Heart left ventricle (tissue), 16 donors: ENCODE measurements around the gene R3HDM2. TPM values are rescaled to one million over a fixed set of nuclear protein-coding genes. Genes with fewer than 3 reads are reported as not detected.

ENCODE experiments used
- ATAC-seq, 4 donors: fragments of 200-7000 bp; cut with Tn5 transposase; one replicate each; pipeline ENCODE4 v1.9.1; 2020 to 2022; ENCODE audit warnings: moderate library complexity in 4 of 4, mild to moderate bottlenecking in 3 of 4, moderate number of reproducible peaks in 1 of 4
- DNase-seq, 5 donors: peaks; one replicate each; pipeline ENCODE4 v3.0.0-alpha.2; 2020
- H3K27ac ChIP-seq, 12 donors: fragments of 200-600 bp; sonication (generic) in 4 of 12; one replicate each; pipeline versions ENCODE4 v1.5.0 to v1.8.0; 2016 to 2022; ENCODE audit warnings: mild to moderate bottlenecking in 2 of 12
- H3K27me3 ChIP-seq, 9 donors: fragments of 200-600 bp; sonication (generic) in 2 of 9; one replicate each; pipeline versions ENCODE4 v1.5.1 to v1.8.0; 2016 to 2022; ENCODE audit warnings: mild to moderate bottlenecking in 3 of 9
- H3K36me3 ChIP-seq, 9 donors: fragments of 200-600 bp; sonication (generic) in 2 of 9; one replicate each; pipeline versions ENCODE4 v1.5.0 to v1.8.0; 2018 to 2022; ENCODE audit warnings: mild to moderate bottlenecking in 2 of 9
- H3K4me1 ChIP-seq, 12 donors: fragments of 200-600 bp; sonication (generic) in 4 of 12; one replicate each; pipeline versions ENCODE4 v1.5.0 to v1.8.0; 2016 to 2022; ENCODE audit warnings: mild to moderate bottlenecking in 3 of 12
- H3K4me3 ChIP-seq, 12 donors: fragments of 200-600 bp; sonication (generic) in 4 of 12; one replicate each; pipeline versions ENCODE4 v1.5.0 to v1.8.0; 2017 to 2022; ENCODE audit warnings: mild to moderate bottlenecking in 9 of 12, moderate library complexity in 4 of 12
- H3K9me3 ChIP-seq, 12 donors: fragments of 200-600 bp; sonication (generic) in 4 of 12; one replicate each; pipeline versions ENCODE4 v1.5.0 to v1.8.0; 2016 to 2022; ENCODE audit warnings: mild to moderate bottlenecking in 1 of 12
- CTCF ChIP-seq, 12 donors: fragments of 200-600 bp; sonication (generic) in 4 of 12; IDR thresholded peaks; one replicate each; pipeline versions ENCODE4 v1.5.0 to v1.8.0; 2018 to 2022; ENCODE audit warnings: antibody characterized with exemption in 12 of 12, mild to moderate bottlenecking in 5 of 12
- POLR2A ChIP-seq, 2 donors: fragments of 450-650 bp; IDR thresholded peaks; one replicate each; pipeline ENCODE4 v1.6.1; 2017; ENCODE audit warnings: antibody characterized with exemption in 2 of 2, mild to moderate bottlenecking in 2 of 2, moderate library complexity in 2 of 2
- WGBS, 4 donors: extraction: QIAGEN DNeasy Blood & Tissue Kit in 2 of 4; methylation state at CpG; one replicate each; pipeline versions ENCODE4 v1.1.5 to v1.1.7; 2013 to 2018; 5-methylcytosine and 5-hydroxymethylcytosine counted together
- intact Hi-C, 10 donors: fragments of 100-400 bp; cut with DNase I; formaldehyde crosslinking; loops; one replicate each; pipeline versions ENCODE4 v1.11.1 to v1.14.2; 2022
- polyA plus RNA-seq, 2 donors: library from polyadenylated mRNA; stranded (reverse); fragments of 200-250 nt; gene quantifications; one replicate each; pipeline ENCODE4 v1.2.3, GENCODE V29; 2013
- total RNA-seq, 9 donors: library from RNA; depleted of rRNA in 2 of 9; stranded (reverse); fragments of >200 nt in 2 of 9; fragmentation: NEBNext Ultra II Directional in 3 of 9; extraction: Animal tissue kit (Norgen Biotek cat#: 25700) in 3 of 9; gene quantifications; one replicate each; pipeline versions ENCODE4 v1.1.0 to v1.2.4, GENCODE V29; 2016 to 2023
- donor health status: ischemic (EF 13 %, LVEDD 7.1; RV severe dilation, severe dysfunction).
- donor health status: healthy with polysubstance abuse.
- donor health status: DM: no; HTN: yes; CAD: no.
- donor health status: DM: no; HTN: no; CAD: no.
- donor health status: ischemic (EF 25% LVEDD 6.9; RV normal size, moderate dysfunction).
- donor health status: ischemic (EF 25% LVEDD 5.7; RV mildly dilated, moderate dysfunction).
- donor health status: healthy.
- donor health status: DM: yes; HTN: yes; CAD: no.
- donor health status: ischemic (EF 35%, LVEDD 5.7; RV mildly dilated, moderate dysfunction).
- donor health status: nonischemic (EF 11% LVEDD 7.7; RV severe dilation, severe dysfunction).
- donor health status: DM: yes; HTN: yes; CAD: no.
- donor health status: PGD.
- donor health status: ischemic (EF 29% LVEDD 5.4; RV normal size, mild dysfunction).
- donor health status: nonischemic (EF 23%, LVEDD 6.1; RV moderate dilation, normal function).

Gene R3HDM2
- total and polyA plus RNA-seq, 11 donors, result 12.7 to 102 (median 59.8) TPM

- no peaks in the 10 kb centered on the region for H3K9me3 ChIP-seq
- H3K36me3 ChIP-seq, result no peaks in the 10 kb centered on the region
- 88 to 96% (median 90%) methylated on average over 1 of the region's 1 CpG for WGBS, 4 donors
- no peak overlapping the region for H3K4me3 ChIP-seq
- no peak overlapping the region for H3K27ac ChIP-seq
- peaks cover 4 to 21% (median 16%) of the 10 kb centered on the region in 9 donors for H3K27me3 ChIP-seq
- ATAC-seq (no peak), DNase-seq (no peak)
- H3K4me1 ChIP-seq, result peaks cover 5 to 20% (median 16%) of the 10 kb centered on the region in 12 donors
- TF ChIP-seq POLR2A (IDR thresholded peaks at IDR 0.05), result no peak
- no peak for TF ChIP-seq CTCF (IDR thresholded peaks at IDR 0.05)
- intact Hi-C loops, result no loop called here
Measured at GRCh38 chr12:57247041-57247440, 183.8 kb downstream of the R3HDM2 start.

DNA sequence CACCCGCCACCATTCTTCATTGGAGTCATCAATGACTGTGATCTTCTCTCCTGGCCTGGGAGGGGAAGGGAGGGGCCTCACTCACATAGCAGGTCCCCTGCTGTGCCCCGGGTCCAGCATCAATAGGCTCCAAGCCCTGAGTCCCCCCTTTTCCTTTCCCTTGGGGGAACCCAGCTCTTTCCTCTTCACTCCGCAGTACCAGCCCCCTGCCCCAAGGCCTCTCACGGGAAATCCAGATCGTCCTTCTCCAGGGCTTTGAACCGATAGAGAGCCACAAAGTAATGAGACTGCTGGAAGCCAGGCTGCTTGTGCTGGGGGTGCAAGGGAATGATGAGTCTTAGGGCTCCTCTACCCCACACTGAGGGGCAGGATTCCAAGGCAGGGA lies 186.5 kb downstream of the R3HDM2 start:
- intact Hi-C loops, result no loop called here
- Histone ChIP-seq H3K9me3 (no peaks in the 10 kb centered on the region), H3K36me3 (no peaks in the 10 kb centered on the region), H3K27me3 (peaks cover 4 to 45% (median 29%) of the 10 kb centered on the region in 9 donors), H3K27ac (no peak overlapping the region), H3K4me3 (no peak overlapping the region), H3K4me1 (peaks cover 5 to 47% (median 37%) of the 10 kb centered on the region in 12 donors)
- TF ChIP-seq CTCF (IDR thresholded peaks at IDR 0.05) (no peak), POLR2A (IDR thresholded peaks at IDR 0.05) (no peak)
- peak in 1 of 5 donors; percentile 20 for DNase-seq
- WGBS, 4 donors, result 69 to 81% (median 75%) methylated on average over 6 of the region's 6 CpGs
- ATAC-seq, result no peak

GRCh38 chr12:57243521-57244311 lies 187.1 kb downstream of the R3HDM2 start:
- Histone ChIP-seq H3K4me3 (peak overlapping the region; percentile 11 to 57 (median 44)), H3K4me1 (peaks cover 5 to 53% (median 41%) of the 10 kb centered on the region in 12 donors), H3K27me3 (peaks cover 4 to 47% (median 29%) of the 10 kb centered on the region in 9 donors), H3K36me3 (no peaks in the 10 kb centered on the region), H3K27ac (peak overlapping the region in 2 of 12 donors; percentile 9 to 33), H3K9me3 (no peaks in the 10 kb centered on the region)
- TF ChIP-seq CTCF (IDR thresholded peaks at IDR 0.05), result peak; percentile 65 to 85 (median 72)
- TF ChIP-seq POLR2A (IDR thresholded peaks at IDR 0.05), result no peak
- DNase-seq (peak; percentile 66 to 90 (median 77)), ATAC-seq (peak; percentile 5 to 35 (median 18))
- intact Hi-C loops, result loop anchor here in 4 of 10 donors (1.0 kb wide), 2 partner anchors 29 to 30 kb away; no protein-coding TSS in a partner anchor
- WGBS, 4 donors, result 11 to 18% (median 14%) methylated on average over 36 to 41 of the region's 41 CpGs

- Histone ChIP-seq H3K27me3 (peaks cover 4 to 56% (median 35%) of the 10 kb centered on the region in 9 donors), H3K36me3 (no peaks in the 10 kb centered on the region), H3K4me1 (peaks cover 5 to 61% (median 49%) of the 10 kb centered on the region in 12 donors), H3K27ac (peak overlapping the region in 2 of 12 donors; percentile 9 to 33), H3K4me3 (peak overlapping the region; percentile 11 to 57 (median 44)), H3K9me3 (no peaks in the 10 kb centered on the region)
- intact Hi-C loops, result loop anchor here in 4 of 10 donors (1.0 kb wide), 2 partner anchors 29 to 30 kb away; no protein-coding TSS in a partner anchor
- DNase-seq (peak; percentile 49 to 82 (median 57)), ATAC-seq (peak in 2 of 4 donors; percentile 1 to 15)
- WGBS, 4 donors, result 2 to 5% (median 3%) methylated on average over 17 to 45 of the region's 45 CpGs
- TF ChIP-seq CTCF (IDR thresholded peaks at IDR 0.05) (peak; percentile 42 to 67 (median 59)), POLR2A (IDR thresholded peaks at IDR 0.05) (no peak)
Measured at GRCh38 chr12:57242691-57243454, 188.0 kb downstream of the R3HDM2 start.
